OCI-LY7 (cell line): ENCODE data around the gene IFNW1.
A peak's percentile ranks its signal among the peaks of the same experiment; 100 is the strongest.

Experiments used
- EZH2phosphoT487 ChIP-seq: fragments of 200-600 bp; sonication (generic); IDR thresholded peaks from 2 replicates; pipeline ENCODE4 v1.6.1; 2018; ENCODE audit warnings: low read depth, borderline replicate concordance, mild to moderate bottlenecking, mixed run types, antibody characterized with exemption, low read length, moderate library complexity, mixed read lengths
- TF ChIP-seq, protein P1 (sequence below): fragments of 200-600 bp; sonication (generic); conservative IDR thresholded peaks from 2 replicates; pipeline ENCODE4 v1.5.1; 2014; ENCODE audit warnings: mild to moderate bottlenecking, antibody characterized with exemption, low read length, moderate library complexity, mixed read lengths

- TF ChIP-seq, protein P1, sequence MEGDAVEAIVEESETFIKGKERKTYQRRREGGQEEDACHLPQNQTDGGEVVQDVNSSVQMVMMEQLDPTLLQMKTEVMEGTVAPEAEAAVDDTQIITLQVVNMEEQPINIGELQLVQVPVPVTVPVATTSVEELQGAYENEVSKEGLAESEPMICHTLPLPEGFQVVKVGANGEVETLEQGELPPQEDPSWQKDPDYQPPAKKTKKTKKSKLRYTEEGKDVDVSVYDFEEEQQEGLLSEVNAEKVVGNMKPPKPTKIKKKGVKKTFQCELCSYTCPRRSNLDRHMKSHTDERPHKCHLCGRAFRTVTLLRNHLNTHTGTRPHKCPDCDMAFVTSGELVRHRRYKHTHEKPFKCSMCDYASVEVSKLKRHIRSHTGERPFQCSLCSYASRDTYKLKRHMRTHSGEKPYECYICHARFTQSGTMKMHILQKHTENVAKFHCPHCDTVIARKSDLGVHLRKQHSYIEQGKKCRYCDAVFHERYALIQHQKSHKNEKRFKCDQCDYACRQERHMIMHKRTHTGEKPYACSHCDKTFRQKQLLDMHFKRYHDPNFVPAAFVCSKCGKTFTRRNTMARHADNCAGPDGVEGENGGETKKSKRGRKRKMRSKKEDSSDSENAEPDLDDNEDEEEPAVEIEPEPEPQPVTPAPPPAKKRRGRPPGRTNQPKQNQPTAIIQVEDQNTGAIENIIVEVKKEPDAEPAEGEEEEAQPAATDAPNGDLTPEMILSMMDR = 0 out of 2 replicates have a peak, but pooled peaks have one; percentile 13
- no peak for TF ChIP-seq EZH2phosphoT487
Observed at GRCh38 chr9:21135736-21136135, 5.9 kb downstream of the IFNW1 start.
